ENCODE data around the gene CELSR1.

GRCh38 chr22:46373921-46374662 is 163.3 kb downstream of the CELSR1 start:
- TF ChIP-seq CTCF (conservative IDR thresholded peaks at IDR 0.05 in 1 of 2, IDR thresholded peaks at IDR 0.05 in 1 of 2; ENCODE audit: low read depth in 1 of 2, low read length in 2 of 2), result no peak
- TF ChIP-seq EZH2 (IDR thresholded peaks at IDR 0.05; ENCODE audit: low read length, missing control alignments), result no peak
